ENCODE data around the gene RABGAP1.

DNA sequence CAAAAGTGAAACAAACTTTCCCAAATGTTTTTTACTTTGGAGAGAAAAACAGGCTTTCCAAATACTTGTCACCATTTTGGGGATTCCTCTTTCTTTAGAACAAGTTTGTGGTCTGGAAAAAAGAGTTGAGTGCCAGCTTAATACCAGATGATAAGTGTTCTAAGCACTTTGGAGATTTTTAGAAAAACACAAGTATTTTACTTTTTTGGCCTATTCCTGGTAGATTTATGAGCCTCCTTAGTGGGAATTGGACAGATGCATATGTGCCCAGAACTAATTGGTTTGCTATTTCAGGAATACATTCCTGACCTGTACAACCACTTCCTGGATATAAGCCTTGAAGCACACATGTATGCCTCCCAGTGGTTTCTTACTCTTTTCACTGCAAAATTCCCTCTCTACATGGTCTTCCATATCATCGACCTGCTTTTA, 133.2 kb downstream of the RABGAP1 start:
- TF ChIP-seq POLR2A (IDR thresholded peaks at IDR 0.05): no peak
- TF ChIP-seq, protein P1, sequence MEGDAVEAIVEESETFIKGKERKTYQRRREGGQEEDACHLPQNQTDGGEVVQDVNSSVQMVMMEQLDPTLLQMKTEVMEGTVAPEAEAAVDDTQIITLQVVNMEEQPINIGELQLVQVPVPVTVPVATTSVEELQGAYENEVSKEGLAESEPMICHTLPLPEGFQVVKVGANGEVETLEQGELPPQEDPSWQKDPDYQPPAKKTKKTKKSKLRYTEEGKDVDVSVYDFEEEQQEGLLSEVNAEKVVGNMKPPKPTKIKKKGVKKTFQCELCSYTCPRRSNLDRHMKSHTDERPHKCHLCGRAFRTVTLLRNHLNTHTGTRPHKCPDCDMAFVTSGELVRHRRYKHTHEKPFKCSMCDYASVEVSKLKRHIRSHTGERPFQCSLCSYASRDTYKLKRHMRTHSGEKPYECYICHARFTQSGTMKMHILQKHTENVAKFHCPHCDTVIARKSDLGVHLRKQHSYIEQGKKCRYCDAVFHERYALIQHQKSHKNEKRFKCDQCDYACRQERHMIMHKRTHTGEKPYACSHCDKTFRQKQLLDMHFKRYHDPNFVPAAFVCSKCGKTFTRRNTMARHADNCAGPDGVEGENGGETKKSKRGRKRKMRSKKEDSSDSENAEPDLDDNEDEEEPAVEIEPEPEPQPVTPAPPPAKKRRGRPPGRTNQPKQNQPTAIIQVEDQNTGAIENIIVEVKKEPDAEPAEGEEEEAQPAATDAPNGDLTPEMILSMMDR (IDR thresholded peaks at IDR 0.05): no peak
- TF ChIP-seq EP300 (IDR thresholded peaks at IDR 0.05): no peak
